GM19467 (cell line): ENCODE data around the gene CORO1A.
"Not testable (repeated sequence)": the region's sequence is repeated elsewhere in the genome, so short reads cannot be mapped to it uniquely, and the experiment has no call there.

Experiments
- ATAC-seq: cut with Tn5 transposase; IDR thresholded peaks from one replicate; pipeline ENCODE4 v1.9.1; 2021; ENCODE audit warnings: mild to moderate bottlenecking, moderate library complexity; ENCODE audit not compliant: unreplicated experiment

Gene CORO1A

DNA sequence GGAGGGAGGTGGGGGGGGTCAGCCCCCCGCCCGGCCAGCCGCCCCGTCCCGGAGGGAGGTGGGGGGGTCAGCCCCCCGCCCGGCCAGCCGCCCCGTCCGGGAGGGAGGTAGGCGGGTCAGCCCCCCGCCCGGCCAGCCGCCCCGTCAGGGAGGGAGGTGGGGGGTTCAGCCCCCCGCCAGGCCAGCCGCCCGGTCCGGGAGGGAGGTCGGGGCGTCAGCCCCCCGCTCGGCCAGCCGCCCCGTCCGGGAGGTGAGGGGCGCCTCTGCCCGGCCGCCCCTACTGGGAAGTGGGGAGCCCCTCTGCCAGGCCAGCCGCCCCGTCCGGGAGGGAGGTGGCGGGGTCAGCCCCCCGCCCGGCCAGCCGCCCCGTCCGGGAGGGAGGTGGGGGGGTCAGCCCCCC lies 14.0 kb upstream of the CORO1A start:
- ATAC-seq = not testable (repeated sequence)

DNA sequence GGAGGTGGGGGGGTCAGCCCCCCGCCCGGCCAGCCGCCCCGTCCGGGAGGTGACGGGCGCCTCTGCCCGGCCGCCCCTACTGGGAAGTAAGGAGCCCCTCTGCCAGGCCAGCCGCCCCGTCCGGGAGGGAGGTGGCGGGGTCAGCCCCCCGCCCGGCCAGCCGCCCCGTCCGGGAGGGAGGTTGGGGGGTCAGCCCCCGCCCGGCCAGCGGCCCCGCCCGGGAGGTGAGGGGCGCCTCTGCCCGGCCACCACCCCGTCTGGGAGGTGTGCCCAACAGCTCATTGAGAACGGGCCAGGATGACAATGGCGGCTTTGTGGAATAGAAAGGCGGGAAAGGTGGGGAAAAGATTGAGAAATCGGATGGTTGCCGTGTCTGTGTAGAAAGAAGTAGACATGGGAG lies 13.3 kb upstream of the CORO1A start:
- ATAC-seq = not testable (repeated sequence)

DNA sequence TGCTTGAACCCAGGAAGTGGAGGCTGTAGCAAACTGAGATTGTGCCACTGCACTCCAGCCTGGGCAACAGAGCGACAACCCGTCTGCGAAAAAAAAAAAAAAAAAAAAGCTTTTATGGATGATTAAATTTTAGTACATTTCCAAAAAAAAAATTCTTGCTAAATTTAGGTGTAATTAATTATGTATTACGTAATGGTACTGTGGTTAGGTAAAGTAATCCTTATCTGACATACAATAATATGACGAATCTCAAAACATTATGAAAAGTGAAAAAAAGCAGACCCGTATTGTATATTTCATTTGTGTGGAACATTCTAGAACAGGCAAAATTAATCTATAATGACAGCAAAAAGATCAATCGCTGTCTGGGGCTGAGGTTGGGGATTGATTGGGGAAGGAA lies 10.3 kb upstream of the CORO1A start:
- no peak for ATAC-seq

DNA sequence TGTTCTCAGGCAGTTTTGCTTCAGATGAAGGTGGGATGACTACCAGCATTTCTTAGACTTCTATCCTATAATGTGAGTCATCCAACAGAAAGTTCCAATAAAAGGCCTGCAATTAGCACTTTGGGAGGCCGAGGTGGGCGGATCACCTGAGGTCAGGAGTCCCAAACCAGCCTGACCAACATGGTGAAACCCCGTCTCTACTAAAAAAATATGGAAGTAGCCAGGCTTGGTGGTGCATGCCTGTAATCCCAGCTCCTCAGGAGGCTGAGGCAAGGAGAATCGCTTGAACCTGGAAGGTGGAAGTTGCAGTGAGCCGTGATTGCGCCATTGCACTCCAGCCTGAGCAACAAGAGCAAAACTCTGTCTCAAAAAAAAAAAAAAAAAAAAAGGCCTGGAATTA lies 6.5 kb upstream of the CORO1A start:
- ATAC-seq = not testable (repeated sequence)

DNA sequence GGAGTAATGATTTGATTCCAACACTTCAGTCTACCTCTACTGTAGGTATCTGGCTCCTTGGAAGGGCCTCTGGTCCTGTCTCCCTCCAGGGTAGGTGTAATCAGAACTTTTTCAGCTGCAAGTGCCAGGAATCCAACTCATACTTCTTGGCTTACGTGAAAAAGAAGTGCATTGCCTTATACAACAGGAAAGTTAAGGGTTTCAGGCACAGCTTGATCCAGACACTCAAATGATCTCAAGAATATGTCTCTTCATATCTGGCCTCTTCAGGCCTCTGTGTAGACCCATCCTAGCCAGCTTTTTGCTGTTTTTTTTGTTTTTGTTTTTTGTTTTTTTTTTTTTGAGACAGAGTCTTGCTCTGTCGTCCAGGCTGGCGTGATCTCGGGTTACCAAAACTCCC lies 4.2 kb upstream of the CORO1A start:
- ATAC-seq = no peak

DNA sequence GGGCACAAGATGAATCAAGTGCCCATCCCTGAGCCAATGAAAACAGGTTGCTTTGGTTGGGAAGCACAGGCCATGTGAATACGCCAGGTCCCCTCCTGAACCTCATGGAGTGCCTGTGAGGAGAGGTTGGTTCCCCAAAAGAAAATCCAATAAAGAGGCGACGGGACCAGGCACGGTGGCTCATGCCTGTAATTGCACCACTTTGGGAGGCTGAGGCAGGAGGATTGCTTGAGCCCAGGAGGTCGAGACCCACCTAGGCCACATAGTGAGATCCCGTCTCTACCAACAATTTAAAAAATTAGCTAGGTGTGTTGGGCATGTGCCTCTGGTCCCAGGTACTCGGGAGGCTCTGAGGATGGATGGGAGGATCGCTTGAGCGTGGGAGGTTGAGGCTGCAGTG lies 3.5 kb upstream of the CORO1A start:
- ATAC-seq = no peak

DNA sequence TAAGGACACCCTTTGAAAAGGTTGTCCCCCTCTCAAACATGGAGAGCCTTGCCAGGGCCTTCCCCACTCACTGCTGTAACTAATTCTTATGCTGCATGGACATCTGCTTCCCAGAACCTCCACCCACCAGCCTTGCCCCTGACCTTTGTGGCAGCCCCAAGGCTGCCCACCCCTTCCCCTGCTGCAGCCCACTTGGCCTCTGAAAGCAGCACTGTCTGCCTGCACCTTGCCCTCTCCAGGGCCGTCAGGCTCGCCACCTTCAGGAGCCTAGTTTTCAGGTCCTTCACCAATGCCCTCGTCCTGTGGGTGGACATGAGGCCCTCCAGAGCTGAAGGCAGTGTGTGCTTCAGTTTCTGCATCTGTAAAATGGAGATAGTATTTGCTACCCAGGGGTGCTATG lies 2.7 kb upstream of the CORO1A start:
- ATAC-seq = no peak

DNA sequence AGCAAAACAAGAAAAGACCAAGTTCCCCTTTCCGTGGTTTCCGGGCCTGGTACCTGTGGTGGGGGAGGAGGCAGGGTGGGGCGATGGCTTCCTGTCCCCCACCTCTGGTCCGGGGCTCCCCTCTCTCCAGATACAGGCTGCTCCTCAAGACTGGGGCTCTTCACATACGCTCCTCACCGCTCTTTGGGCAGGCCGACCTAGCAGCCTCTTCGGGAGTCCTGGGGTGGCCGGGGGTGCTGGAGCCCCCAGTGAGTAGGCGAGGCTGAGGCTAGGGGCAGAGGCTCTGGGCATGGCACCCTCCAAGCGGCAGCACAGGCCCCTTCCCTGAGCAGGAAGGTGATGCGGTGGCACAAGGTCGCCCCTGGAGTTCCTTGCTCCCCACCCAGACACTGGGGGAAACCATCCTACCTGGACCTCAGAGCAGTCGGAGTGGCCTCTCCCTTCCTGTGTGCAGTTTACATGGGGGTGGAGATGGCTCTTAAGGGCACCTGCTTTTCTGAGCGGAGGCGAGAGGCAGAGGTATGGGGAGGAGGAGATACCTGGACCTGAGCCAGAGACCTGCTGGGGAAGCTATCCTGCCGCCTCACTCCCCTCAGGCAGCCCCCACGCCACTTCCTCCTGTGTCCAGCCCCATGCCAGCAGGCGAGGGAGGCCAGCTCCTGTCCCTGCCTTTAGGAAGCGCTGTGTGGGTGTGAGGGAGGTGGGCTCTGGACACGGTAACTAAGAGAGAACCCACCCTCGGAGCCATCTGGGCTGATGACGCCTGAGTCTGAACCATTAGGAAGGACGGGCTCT lies 891 bp downstream of the CORO1A start:
- ATAC-seq = no peak

DNA sequence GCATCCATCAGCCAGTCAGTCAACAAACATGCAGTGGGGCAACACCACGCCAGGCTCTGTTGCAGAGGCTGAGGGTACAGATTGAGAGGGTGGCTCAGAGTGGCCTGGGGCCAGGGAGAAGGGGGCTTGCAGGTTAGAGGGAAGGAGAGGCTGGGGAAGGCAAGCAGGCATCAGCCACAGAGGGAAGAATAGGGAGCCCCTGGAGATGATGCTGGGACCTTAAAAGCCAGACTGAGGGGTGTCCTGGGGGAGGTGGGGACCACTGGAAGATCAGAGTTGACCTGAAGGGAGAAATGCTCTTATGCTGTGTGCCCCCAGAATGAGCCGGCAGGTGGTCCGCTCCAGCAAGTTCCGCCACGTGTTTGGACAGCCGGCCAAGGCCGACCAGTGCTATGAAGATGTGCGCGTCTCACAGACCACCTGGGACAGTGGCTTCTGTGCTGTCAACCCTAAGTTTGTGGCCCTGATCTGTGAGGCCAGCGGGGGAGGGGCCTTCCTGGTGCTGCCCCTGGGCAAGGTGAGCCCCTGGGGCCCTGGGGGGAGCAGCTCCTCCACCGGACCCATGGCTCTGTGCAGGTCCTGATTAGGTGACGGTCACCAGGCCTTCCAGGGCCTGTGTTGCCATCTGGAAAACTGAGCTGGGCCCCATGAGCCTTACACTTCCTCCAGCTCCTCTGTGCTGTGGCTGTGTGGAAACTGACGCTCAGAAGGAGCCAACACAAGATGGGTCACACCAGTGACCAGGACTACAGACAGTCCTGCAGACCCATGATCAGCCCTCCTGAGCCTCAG lies 1.7 kb downstream of the CORO1A start:
- ATAC-seq = no peak

DNA sequence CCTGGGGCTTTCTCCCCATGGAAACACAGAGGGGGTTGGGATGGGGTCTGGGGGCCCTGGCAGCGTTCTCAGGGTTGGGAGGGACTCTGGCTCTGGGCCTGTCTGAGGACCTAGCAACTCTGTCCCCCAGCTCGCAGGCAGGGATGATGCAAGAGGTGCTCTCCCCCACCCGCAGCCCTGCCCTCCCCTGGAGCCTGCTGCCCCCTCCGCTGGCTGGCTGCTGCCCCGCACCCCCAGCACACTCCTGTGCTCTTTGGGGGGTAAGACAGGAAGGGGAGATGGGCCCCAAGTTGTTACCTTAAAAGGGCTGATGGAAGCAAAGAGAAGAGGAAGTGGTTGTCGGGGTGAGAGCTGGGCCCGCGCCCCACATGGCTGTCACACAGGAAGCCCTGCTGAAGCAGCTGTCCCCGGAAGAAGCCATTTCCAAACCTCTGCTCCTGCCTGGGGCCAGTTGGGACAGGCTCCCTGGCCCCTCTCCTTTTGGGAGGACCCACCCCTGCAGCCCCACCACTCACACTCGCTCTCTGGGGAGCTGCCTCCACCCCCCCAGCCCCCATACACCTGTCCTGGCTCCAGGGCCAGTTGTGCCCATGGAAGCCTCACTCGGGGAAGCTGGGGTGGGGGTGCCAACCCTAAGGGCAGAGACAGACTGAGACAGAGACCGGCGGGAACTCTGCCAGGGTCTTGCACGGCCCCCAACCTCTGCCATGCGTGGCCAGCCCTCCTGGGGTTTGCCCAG lies 2.5 kb downstream of the CORO1A start:
- ATAC-seq = no peak

DNA sequence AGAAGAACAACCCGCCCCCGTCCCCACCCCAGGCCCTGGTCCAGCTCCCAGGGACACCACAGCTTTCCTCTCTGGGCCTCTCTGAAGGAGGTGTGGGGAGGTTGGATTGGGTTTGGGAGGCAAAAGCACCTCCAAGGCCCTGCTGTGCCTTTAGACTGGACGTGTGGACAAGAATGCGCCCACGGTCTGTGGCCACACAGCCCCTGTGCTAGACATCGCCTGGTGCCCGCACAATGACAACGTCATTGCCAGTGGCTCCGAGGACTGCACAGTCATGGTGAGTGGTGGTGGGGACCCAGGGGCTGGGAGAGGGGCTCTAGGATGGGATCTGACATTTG lies 3.0 kb downstream of the CORO1A start:
- no peak for ATAC-seq

DNA sequence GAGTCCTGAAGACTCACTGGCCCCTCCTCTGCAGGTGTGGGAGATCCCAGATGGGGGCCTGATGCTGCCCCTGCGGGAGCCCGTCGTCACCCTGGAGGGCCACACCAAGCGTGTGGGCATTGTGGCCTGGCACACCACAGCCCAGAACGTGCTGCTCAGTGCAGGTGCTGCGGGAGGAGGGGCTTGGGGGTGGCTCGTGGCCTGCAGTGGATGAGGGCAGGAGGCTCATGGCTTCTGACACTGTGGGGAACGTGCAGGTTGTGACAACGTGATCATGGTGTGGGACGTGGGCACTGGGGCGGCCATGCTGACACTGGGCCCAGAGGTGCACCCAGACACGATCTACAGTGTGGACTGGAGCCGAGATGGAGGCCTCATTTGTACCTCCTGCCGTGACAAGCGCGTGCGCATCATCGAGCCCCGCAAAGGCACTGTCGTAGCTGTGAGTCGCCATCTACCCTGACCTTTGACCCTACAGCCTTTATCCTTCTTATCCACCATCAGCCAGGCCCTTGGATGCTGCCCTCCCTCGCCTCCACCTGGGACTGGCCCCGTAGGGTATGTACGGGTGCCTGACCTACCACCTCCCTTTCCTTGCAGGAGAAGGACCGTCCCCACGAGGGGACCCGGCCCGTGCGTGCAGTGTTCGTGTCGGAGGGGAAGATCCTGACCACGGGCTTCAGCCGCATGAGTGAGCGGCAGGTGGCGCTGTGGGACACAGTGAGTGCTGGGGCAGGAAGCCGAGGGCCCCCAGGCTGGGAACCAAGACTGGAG lies 3.6 kb downstream of the CORO1A start:
- no peak for ATAC-seq

DNA sequence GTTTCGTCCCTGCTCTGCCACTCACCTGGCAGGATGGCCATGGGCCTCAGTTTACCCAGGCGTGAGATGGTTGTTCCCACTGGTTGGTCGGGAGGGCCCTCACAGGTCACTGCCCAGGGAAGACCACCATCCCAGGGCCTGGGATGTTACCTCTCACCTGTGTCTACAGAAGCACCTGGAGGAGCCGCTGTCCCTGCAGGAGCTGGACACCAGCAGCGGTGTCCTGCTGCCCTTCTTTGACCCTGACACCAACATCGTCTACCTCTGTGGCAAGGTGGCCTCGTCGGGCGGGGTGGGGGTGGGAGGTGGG lies 4.1 kb downstream of the CORO1A start:
- no peak for ATAC-seq

DNA sequence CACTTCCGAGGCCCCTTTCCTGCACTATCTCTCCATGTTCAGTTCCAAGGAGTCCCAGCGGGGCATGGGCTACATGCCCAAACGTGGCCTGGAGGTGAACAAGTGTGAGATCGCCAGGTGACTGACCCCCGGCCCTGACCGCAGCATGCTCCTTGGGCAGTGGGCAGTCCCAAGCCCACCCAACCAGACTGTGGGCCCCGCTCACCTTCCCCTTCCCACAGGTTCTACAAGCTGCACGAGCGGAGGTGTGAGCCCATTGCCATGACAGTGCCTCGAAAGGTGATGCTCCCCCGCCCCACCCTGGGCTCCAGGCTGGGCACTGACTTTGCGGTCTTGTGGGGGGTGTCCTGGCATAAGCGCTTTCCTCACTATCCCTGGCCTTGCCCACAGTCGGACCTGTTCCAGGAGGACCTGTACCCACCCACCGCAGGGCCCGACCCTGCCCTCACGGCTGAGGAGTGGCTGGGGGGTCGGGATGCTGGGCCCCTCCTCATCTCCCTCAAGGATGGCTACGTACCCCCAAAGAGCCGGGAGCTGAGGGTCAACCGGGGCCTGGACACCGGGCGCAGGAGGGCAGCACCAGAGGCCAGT lies 4.7 kb downstream of the CORO1A start:
- no peak for ATAC-seq

DNA sequence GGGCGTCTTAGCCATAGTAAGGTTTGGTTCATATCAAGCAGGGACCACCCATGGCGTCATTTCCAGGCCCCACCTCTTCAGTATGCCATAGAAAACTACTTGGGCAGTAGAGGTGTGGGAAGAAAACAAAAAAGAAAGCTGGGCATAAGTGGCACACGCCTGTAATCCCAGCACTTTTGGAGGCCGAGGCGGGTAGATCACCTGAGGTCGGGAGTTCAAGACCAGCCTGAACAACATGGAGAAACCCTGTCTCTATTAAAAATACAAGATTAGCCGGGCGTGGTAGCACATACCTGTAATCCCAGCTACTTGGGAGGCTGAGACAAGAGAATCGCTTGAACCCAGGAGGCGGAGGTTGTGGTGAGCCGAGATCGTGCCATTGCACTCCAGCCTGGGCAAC lies 7.8 kb downstream of the CORO1A start:
- not testable (repeated sequence) for ATAC-seq

DNA sequence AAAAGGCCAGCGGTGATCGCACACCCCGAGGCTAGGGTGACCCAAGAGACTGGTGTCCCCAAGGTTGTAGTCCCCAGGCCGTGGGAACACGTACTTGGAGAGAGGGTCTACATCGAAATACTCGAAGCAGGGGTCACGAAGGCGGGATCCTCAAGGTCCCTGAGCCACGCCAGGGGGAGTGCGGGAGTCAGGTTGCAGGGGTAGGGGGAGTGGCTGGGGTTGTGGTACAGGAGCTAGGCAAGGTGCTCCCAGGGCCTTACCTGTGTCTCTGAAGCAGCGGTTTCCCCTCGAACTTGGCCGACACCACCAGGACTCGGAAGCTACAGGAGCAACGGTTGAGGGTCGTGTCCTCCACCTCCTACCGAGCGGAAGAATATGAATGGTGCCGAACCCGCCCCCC lies 9.7 kb downstream of the CORO1A start:
- peak; percentile 6 for ATAC-seq

DNA sequence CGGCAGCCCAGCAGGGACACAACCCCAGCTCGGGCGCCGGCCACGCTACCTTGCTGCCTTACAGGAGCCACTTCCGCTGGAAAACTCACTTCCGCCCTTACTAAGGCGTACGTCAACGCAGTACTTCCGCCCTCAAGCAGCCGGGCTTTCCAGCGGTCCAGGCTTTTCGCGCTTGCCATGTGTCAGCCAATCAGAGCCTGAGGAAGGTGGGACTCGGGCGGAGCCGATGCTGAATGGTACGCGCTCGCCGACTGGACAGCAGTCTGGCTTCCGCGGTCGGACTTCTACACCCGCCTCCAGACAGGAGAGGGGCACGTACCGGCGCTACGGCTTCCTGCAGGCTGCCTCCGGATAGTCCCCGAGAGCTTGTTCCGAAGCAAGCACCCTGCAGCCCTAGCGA lies 10.2 kb downstream of the CORO1A start, which contains the start of the genes BOLA2B and SLX1A:
TSS of gene BOLA2B (minus strand) at position 52 of the 400 bp plus-strand sequence. CDS start 71 bp downstream, outside the sequence.
TSS of gene SLX1A (plus strand) at position 261 of the 400 bp plus-strand sequence. CDS start 210 bp downstream, outside the sequence.
- ATAC-seq = peak; percentile 90

DNA sequence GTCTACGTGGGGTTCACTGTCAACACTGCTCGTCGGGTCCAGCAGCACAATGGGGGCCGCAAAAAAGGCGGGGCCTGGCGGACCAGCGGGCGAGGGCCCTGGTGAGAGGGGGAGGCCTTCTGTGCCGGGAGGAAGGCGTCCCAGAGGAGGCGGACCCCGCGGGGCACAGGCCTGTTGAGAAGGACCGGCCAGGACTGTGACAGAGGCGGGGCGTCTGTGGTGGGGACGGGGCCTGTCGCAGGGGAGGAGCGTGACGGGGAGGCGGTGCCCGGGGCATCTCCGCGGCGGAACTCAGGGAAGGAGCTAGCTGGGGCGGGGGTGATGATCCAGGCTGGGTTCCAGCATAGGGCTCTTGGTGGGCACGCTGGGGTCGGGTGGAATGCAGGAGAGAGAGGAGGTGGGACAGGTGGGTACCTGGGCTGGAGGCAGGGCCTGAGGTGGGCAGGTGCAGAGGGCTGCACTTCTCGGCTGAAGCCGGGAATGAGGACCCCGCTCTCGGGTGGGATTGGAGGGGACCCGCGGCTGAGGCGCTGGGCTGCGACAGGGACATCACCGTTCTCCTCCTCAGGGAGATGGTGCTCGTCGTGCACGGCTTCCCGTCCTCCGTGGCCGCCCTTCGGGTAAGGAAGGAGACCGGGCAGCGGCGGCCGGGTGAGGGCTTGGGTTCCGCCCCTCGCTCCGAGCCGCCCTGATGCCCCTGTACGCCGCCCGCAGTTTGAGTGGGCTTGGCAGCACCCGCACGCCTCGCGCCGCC lies 10.9 kb downstream of the CORO1A start:
- peak; percentile 41 for ATAC-seq

DNA sequence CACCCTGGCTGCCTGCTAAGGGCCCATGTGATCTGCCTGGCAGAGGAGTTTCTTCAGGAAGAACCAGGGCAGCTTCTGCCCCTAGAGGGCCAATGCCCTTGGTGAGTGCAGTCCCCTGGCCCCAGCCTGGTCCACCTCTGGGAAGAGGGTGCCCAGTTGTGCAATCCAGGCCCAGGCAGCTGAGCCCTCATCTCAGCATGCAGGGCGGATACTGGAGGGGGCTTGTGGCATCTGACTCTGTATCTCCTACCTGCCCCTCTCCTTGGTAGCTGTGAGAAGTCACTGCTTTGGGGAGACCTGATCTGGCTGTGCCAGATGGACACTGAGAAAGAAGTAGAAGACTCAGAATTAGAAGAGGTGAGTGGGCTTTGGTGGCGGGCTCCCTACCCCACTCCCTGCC lies 13.6 kb downstream of the CORO1A start:
- ATAC-seq = not testable (repeated sequence)

DNA sequence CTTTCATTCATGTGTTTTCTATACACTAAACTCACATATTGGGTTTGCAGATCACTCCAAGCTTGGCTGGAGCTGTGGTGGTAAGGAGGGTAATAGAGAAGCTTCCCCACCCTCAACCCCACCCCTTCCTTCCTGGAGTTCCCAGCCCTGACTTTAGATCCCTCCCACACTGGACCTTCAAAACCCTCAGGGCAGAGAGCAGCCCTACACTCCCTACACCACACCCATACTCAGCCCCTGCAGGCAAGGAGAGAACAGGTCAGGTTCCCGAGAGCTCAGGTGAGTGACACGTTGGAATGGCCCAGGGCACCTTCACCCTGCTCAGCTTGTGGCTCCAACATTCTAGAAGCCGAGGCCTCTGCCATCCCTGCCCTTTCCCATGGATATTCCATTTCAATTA lies 15.6 kb downstream of the CORO1A start, which contains the start of gene SULT1A3:
TSS of gene SULT1A3 (plus strand) at position 207 of the 400 bp plus-strand sequence. CDS start 1,474 bp downstream, outside the sequence.
- ATAC-seq = not testable (repeated sequence)
